NOMO-1 treated with DMSO at 0.1 percent for 48 hours (cell line): ENCODE data around the gene WDR72.
"Not testable (repeated sequence)": the region's sequence is repeated elsewhere in the genome, so short reads cannot be mapped to it uniquely, and the experiment has no call there.

Source experiments
- DNase-seq: peaks from one replicate; lab custom pipeline; 2025; ENCODE audit not compliant: unreplicated experiment; lab: John Stamatoyannopoulos, UW

Gene WDR72

DNA sequence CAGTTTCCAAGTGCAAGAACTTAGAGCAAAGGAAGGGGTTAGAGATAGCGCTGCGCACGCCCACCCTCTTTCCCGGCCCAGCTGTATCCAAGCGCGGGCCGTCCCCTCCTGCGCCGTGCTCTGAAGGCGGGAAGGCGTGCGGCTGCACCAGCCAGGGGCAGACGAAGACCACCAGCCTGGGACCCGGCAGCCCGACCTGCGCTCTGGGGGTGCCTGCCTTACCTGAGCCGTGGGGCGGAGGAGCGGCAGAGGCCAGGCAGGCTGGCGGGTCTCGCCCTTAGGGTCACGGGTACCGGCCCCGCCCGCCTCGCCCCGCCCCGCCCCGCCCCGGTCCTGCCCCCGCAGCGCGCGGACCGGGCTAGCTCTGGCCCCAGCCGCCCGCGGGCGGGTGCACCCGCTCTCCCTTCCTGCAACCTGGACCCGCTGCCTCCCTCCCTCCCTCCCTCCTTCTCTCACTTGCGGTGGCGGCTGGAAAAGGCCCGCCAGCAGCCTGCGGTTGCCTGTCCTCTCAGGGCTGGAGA, at the start of gene WDR72:
TSS of gene WDR72 (minus strand) at position 253 of the 521 bp plus-strand sequence. CDS start 26,514 bp downstream, outside the sequence.
- DNase-seq, result no peak

DNA sequence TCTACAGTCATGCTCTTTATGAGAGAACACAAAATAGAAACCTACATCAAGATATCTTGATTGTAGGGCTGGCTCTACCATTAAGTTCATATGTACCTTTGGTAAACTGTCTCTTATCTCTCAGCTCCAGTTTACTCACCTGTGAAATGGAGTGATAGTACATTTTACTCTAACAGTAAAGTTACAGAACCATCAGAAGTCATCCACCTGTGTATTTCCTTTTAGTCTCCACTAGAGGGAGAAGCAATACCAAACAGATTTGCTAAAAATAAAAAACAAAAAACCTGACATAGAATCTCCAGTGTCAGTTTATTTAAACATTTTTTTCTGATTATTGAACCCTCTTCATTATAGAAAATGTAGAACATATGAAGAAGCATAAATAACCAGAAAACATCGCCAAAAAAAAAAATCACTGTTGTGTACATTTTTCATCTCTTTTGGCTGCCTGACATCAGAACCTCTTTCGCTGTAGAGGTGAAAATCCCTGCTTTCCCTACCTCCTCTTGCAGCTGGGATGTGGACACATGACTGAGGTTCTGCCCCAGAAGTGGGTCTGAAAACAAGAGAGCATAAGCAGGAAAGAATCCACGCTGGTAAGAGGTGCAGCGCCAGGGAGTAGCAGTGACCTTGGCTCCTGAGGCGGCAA, 48.7 kb upstream of the WDR72 start:
- peak; percentile 3 for DNase-seq

DNA sequence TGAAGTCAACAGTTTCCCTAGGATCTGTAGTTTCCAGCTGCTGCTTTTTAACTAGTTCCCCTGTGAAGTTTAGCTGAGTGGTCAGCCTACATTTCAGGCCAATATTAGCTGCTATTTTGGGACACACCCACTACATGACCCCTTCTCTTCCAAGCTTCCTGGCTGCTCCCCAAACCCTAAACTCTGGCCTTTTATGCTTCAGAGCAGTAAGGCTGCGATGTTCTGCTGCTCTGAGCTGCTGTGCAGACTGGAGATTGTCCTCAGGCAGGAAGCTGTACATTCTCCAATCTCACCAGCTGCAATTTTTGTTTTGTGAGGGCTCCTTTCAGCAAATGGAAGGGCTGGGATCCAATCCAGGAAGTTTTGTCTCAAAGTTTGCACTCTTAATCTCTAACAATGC, 48.0 kb upstream of the WDR72 start:
- DNase-seq, result no peak

DNA sequence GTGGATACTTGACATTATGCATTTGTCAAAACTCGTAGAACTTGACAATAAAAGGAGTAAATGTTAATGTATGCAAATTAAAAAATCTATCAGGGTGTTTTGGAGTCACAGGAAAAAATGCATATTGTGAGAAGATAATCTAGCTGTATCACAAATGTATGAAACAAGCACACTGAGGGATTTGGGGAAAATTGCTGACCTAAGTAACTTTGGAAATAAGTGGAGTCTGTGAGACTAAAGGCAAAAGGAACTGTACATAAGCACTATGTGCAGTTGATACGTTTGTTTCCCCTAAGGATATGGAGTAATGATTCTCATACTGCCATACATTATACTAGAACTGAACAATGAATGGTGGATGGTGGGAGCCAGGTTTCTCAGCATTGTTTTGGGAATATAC, 43.2 kb upstream of the WDR72 start:
- DNase-seq, result no peak

DNA sequence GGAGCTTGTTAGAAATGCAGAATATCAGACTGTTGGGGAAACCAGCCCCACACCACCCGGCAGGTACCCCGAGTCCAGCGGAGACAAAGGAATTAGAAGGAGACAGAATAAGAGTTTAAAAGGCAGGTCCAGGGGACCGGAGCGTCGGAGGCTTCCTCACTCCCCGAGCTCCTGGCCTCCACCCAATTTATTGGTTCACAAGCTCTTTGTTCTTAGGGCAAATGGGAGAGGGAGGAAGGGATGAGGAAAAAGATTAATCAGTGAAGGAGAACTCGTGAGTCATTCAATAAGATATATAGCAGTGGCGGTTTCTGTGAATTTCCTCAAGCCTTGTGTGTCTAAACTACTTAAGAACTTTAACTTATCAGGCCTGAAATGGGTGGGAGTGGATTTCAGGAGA, 32.1 kb upstream of the WDR72 start:
- DNase-seq, result no peak

DNA sequence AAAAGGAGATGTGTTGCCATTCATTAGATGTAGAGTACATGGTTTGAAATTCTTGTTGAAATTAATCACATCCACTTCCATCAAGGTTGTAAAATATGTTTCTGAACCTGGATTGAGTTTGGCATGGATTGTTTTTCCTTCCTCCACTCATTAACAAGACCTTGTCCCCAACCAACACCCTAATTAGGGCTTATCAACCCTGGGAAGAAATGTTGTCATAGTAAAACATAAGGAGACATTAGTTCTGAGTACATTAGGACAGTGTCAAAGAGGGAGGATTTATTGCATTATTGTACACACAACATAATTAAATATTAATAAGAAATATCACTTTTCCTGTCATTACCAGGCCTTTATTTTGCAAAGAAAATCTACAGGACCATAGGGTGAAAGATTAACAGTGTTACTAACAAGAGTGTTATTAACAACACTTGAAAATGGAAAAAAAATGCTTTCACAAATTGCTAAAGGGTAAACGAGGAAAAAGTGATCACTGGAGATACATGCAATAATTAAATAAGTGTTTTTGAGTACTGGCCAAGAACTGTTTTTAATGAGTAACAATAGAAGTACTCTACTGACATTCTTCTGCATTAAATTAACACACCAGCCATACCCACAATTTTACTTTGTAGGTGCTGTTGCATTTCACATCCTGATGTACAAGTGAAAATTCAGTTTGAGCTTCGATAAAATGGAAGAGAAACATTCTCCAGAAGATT, 30.4 kb upstream of the WDR72 start:
- DNase-seq, result no peak

DNA sequence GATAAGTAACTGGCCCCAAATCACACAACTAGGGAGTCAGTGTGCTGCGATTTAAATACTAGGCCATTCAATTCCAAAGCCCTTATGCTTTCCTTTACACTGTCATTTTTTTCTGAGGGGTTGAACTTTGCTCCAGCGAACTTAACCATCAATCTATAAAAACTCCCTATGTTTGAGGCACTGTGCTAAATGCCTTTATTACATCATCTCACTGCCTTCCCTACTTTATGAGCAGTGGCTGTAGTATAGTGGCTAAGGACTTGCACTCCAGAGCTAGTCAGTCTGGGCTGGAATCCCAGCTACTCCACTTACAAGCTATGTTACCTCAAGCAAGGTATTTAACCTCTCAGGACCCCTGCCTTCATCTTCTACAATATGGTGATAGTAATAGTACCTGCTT, 26.9 kb upstream of the WDR72 start:
- DNase-seq, result no peak

DNA sequence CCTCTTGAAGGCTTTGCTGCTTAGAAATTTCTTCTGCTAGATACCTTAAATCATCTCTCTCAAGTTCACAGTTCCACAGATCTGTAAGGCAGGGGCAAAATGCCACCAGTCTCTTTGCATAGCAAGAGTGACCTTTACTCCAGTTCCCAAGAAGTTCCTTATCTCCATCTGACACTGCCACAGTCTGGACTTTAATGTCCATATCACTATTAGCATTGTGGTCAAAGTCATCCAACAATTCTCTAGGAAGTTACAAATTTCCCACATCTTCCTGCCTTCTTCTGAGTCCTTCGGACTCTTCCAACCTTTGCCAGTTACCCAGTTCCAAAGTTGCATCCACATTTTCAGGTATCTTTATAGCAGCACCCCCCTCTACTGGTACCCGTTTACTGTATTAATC, 25.8 kb upstream of the WDR72 start:
- not testable (repeated sequence) for DNase-seq

DNA sequence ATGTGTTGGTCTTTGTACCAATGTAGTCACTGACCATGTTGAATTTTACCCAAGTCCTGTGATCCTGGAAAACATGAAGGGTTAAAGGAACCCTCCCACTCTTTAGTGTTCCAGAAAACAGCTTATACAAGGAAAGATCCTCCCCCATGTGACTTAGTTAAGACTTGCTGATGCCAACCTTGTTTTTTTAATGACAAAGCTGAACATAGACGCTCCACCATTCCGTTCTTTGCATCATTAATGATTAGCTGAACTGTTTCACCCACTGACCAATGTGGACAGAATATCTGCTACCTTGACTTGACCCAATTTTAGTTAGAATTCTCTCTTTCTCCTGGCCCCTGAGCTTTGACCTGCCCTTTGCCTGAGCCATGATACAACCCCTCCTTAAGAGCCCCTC, 3.5 kb upstream of the WDR72 start:
- no peak for DNase-seq

DNA sequence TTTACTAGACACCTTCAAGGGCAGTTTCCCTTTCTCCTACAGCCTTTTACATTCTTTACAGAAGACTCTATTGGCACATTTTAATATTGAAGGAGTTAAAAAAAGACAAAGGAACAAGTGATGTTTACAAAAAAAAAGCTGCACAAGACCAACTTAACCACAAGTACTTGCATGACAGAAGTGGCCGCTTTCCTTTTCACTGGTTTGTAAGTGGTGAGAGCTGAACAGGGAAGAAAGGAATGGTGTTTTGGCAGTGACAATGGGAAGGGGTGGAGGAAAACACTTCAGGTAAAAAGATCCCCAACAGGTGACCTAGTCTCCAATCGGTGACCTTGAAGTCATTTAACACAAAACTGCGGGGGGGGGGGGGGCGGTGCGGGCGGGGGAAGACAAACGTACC, 1.1 kb downstream of the WDR72 start:
- no peak for DNase-seq

DNA sequence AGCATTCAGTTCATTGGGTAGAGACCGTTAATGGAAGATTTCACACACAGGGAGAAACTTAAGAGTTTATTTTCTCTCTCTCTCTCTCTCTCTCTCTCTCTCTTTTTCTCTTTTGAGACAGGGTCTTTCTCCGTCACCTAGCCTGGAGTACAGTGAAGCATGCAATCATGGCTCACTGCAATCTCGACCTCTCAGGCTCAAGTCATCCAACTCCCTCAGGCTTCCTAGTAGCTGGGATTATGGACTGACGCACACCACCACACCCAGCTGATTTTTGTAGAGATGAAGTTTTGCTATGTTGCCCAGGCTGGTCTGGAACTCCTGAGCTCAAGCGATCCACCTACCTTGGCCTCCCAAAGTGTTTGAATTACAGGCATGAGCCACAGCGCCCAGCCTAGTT, 1.6 kb downstream of the WDR72 start:
- DNase-seq, result no peak

DNA sequence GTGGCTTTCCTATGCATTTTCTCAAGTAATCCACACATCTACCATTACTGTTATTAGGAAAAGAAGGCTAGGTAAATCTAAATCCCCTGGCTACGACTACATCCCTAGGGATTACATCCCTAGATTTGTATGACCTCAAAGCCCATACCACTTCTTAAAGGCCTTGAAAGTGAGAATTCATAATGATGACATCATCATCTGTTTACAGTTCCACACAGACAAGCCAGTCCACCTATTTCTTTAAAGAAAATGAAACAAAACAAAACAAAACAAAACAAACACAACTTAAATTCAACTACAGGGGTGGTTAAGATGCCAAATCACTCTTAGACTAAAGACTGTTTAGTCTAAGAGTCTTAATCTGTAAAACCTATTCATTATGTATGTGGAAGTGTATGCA, 5.7 kb downstream of the WDR72 start:
- DNase-seq, result no peak

DNA sequence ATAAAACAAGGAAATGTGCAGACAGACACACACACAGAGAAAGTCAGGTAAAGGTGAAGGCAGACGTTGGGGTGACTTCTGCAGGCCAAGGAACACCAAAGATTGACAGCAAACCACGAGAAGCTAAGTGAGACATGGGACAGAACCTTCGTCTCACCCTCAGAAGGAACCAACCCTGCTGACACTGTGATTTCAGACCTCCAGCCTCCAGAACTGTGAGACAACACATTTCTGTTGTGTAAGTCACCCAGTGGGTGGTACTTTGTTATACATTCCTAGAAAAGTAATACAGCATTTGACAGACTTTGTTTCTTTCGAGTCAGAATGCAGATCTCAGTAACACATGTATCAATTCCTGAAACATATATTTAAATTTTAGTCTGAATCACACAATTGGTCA, 7.1 kb downstream of the WDR72 start:
- DNase-seq, result no peak

DNA sequence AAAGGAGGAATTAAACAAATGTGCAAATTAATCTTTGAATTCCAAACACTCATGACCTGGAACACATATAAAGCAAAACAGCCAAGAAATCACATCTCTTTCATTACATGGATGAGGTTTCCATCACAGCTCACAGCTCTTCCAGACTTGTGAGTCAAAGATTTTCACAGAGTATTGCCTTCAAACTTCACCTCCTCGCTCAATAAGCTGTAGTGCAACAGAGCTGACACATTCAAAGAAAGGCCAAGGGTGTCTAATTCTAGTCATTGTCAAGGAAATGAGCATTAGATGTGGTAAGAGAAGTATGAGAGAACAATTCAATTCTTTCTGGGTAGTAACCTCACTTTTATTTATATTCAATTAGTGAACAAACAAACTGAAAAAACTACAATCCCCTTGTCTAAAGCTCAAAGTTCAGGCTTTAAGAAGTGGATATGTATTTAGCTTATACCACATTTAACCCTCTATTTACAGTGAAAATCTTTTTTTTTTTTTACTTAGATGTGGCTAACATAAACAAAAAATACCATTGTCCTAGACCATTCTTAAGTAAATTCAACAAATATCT, 11.9 kb downstream of the WDR72 start:
- no peak for DNase-seq

DNA sequence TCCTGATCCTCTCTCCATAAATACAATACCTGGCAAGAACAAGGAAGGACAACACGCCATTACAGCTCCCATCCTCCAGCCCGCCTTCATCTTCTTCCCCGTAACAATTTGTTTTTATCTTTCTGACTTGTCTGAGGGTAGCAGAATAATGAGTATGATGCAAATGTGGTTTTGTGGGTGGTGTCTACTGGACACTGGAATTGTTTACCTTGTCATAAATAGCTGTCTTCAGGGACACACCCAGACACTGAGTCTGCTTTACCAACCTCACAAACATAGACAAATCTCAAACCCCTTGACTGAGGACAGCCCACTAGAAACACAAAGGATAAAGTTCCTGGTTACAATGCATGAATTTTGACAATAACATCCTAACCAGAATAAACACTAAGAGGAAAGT, 13.4 kb downstream of the WDR72 start:
- DNase-seq, result no peak

DNA sequence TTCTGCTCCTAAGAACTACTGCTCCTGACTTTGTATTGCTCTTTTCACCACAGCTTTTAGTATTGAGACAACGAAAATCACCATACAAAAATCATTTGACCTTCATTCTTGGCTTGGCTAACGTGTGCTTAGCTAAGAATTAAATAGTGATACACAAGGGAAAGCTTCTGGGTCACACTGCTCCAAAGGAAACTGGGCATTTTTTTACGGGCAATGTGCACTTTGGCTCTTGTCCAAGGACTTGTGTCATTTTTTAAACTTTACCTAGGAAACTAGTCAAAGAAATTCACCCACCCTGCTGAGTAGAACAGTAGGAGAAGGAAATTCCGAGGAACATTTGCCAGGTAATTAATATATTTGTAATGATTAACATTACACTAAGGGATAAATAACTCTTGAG, 19.8 kb downstream of the WDR72 start:
- no peak for DNase-seq

DNA sequence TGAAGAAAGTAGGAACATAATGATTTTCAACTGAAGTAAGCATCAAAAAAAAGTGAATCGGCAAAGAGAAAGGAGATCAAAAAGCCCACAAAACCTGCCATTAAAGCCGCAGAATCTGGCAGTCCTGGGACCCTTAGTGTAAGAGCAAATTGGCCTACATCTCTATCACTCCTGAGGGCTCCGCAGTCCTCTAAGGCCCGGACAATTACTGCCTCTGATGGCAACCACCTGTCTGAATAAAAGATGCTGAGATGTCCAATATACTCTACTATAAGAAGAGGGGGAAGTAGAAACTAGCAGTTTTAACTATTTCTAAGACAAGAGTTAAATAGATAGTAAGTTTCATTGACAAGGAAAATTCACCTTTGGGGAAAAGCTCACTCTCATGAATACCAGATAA, 20.3 kb downstream of the WDR72 start:
- DNase-seq, result no peak

DNA sequence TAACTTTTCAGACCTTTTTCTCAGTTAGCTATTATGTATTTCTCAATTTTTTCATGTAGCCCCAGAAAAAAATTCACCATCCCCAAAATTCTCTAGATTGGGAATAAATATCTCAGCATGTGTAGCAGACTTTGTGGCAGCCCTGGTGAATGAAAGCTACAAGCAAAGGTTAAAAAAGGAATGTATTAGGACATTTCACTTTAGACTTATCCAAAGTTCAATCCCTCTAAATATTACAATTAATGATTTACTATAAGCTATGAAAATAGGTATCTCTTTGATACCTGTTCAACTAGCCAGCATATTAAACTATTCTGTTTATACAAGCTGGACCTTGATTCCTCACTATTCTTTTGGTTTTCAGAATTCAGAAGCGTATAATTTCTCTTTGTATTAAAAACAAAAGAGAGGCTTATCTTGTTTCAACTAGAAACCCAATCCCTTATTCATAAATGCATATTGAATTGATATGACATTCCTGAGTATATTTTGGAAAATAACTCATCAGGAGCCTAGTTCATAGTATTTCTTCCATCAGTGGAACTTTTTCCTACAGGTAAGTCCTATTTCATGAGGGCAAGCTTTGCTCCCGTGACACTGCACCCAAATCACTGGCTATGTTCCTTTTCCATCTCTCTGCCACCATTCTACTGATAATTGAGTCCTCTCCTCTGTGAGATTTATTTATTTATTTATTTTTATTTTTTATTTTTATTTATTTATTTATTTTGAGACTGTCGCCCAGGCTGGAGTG, 38.0 kb downstream of the WDR72 start:
- DNase-seq, result no peak

DNA sequence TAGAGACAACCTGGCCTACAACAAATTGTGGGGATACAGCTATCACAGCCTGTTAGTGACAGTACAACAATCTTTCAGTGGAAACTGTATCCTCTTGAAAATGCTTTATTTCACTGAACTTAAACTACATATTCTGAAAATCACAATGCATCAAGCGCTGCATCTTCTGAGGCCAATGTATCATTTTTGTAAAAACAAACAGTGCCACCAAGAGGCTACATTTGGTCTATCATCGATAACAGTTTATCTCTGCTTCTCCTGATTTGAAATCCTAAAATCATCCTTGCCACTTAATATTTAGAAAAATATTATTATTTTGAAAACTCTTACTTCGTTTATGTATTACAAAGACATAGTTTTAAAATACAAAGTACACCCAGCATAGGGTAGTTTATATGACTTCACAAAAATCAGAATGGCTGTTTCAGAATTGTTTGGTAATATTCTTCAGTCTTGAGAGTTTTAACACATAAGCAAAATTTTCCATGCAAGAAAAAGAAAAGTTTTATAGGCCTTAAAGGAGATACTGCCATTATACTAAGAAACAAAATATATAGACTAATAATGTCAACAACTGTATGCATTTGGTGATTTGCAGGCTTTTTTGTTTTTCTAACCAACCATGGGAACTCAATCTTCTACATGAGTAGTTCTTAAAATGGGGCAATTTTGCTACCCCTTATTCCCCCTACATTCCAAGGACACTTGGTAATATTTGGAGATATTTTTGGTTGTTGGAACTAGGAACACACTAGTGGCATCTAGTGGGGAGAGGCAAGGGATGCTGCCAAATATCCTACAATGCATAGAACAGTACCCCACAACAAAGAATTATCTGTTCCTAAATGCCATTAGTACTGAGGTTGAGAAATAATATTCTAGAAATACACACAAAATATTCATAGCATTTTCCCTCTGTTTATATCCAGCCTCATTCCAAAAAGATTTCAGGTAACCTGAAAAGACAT, 42.3 kb downstream of the WDR72 start:
- DNase-seq, result no peak

DNA sequence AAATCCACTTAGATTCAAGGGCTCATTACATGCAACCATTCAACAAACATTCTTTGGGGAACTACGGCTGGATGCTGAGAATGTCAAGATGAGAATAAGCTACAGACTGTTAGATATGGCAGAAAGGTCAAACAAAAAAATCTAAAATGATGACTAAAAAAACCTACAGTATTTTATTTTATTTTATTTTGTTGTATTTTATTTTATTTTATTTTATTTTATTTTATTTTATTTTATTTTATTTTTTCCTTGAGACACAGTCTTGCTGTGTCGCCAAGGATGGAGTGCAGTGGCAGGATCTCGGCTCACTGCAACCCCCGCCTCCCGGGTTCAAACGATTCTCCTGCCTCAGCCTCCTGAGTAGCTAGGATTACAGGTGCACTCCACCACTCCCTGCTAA, 46.2 kb downstream of the WDR72 start:
- no peak for DNase-seq

DNA sequence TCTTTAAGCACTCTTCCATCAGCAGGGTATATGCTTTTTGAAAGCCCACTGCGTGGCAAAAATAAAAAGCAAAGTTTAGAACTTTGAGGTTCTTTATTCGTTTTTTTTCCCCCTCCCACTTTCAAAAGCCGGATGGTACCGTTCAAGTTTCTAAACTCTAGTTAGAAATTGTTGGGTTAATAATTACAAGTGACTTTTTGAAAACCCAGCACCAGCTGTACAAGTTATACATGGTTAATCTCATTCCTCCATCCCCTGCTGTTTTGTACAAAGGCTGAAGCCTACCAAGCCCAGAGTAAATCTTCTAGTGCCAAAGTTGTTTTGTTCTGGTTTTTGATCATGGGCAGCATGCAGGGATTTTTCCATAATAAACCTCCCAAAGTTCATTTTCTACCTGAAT, 48.6 kb downstream of the WDR72 start:
- no peak for DNase-seq
